ENCODE data around the gene VOPP1.

GRCh38 chr7:55483046-55483445 lies 89.3 kb downstream of the VOPP1 start:
- TF ChIP-seq MAX (IDR thresholded peaks at IDR 0.05; ENCODE audit: low read depth, low read length) (no peak), CTCF (IDR thresholded peaks at IDR 0.05; ENCODE audit: low read depth, low read length) (no peak), MYC (IDR thresholded peaks at IDR 0.05; ENCODE audit: low read depth, low read length) (no peak)

All from NB4 (cell line).